Effector memory CD8-positive, alpha-beta T cell (primary cell): ENCODE results near the gene GAST.
A peak's percentile ranks its signal among the peaks of the same experiment; 100 is the strongest.
"Not testable (repeated sequence)": the region's sequence is repeated elsewhere in the genome, so short reads cannot be mapped to it uniquely, and the experiment has no call there.

ENCODE experiments used
- ATAC-seq: fragments of 150-1000 bp; cut with Tn5 transposase; replicated peaks from 2 replicates; pipeline ENCODE4 v1.10.0; 2021; ENCODE audit warnings: mild to moderate bottlenecking, moderate library complexity
- DNase-seq, 3 experiments: peaks; one replicate each; pipeline ENCODE4 v3.0.0; 2021
- H3K27ac Mint-ChIP-seq, 2 donors: one replicate each; pipeline ENCODE4 v1.8.0; 2022; ENCODE audit warnings: mild to moderate bottlenecking in 2 of 2, mixed read lengths in 2 of 2, moderate library complexity in 2 of 2
- H3K27me3 Mint-ChIP-seq, 2 donors: one replicate each; pipeline ENCODE4 v1.8.0; 2022; ENCODE audit warnings: mixed read lengths in 2 of 2
- H3K36me3 Mint-ChIP-seq: one replicate; pipeline ENCODE4 v1.8.0; 2022; ENCODE audit warnings: mild to moderate bottlenecking, moderate library complexity, mixed read lengths; ENCODE audit not compliant: insufficient read depth
- H3K4me1 Mint-ChIP-seq, 2 donors: one replicate each; pipeline ENCODE4 v1.8.0; 2022; ENCODE audit warnings: low read depth in 2 of 2, mixed read lengths in 2 of 2
- H3K4me3 Mint-ChIP-seq, 2 donors: one replicate each; pipeline ENCODE4 v1.8.0; 2022; ENCODE audit warnings: mild to moderate bottlenecking in 2 of 2, mixed read lengths in 2 of 2, moderate library complexity in 2 of 2
- H3K9me3 Mint-ChIP-seq, 2 donors: one replicate each; pipeline ENCODE4 v1.8.0; 2022; ENCODE audit warnings: mixed read lengths in 2 of 2

GAST gene

GRCh38 chr17:41689497-41690299, 22.4 kb upstream of the GAST start:
- Mint-ChIP-seq H3K4me1 (peaks cover 17 to 25% of the 10 kb centered on the region in 2 donors), H3K27ac (peak overlapping the region; percentile 100), H3K27me3 (no peaks in the 10 kb centered on the region), H3K36me3 (peaks cover 65% of the 10 kb centered on the region), H3K4me3 (peak overlapping the region; percentile 98), H3K9me3 (no peaks in the 10 kb centered on the region)
- DNase-seq (peak; percentile 64 to 72 (median 66)), ATAC-seq (no peak)

DNA sequence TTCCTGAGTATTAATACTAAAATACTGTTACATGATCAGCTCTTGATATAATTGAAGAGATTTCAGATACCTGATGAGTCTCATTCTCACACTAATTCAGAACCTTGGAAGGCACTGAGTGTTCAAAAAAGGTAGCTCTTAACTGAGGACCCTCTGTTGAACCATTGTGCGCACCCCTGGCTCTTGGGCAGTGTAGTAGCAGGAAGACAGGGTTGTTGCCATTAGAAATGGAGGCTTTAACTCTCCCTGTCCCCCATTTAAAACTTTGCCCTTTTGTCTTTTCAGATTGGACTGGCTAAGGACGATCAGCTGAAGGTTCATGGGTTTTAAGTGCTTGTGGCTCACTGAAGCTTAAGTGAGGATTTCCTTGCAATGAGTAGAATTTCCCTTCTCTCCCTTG, 21.6 kb upstream of the GAST start:
- Mint-ChIP-seq H3K27ac (peak overlapping the region; percentile 100), H3K36me3 (peaks cover 70% of the 10 kb centered on the region)
- no peak for DNase-seq

GRCh38 chr17:41691031-41691777, 20.9 kb upstream of the GAST start:
- peak overlapping the region; percentile 98 for H3K4me3 Mint-ChIP-seq
- peaks cover 75% of the 10 kb centered on the region for H3K36me3 Mint-ChIP-seq
- no peaks in the 10 kb centered on the region for H3K27me3 Mint-ChIP-seq
- H3K9me3 Mint-ChIP-seq = no peaks in the 10 kb centered on the region
- H3K27ac Mint-ChIP-seq = peak overlapping the region; percentile 100
- peaks cover 26 to 31% of the 10 kb centered on the region in 2 donors for H3K4me1 Mint-ChIP-seq
- no peak for ATAC-seq
- DNase-seq = peak; percentile 20 to 42 (median 20)

More for the DNA sequence above, 21.6 kb upstream of the GAST start:
- peaks cover 21 to 26% of the 10 kb centered on the region in 2 donors for H3K4me1 Mint-ChIP-seq
- H3K9me3 Mint-ChIP-seq = no peaks in the 10 kb centered on the region
- ATAC-seq = no peak
- H3K27me3 Mint-ChIP-seq = no peaks in the 10 kb centered on the region
- peak overlapping the region; percentile 98 for H3K4me3 Mint-ChIP-seq

- DNase-seq (peak in 2 of 3 experiments; percentile 18 to 28), ATAC-seq (no peak)
- Mint-ChIP-seq H3K27me3 (no peaks in the 10 kb centered on the region), H3K27ac (peak overlapping the region; percentile 44 to 100), H3K9me3 (no peaks in the 10 kb centered on the region), H3K36me3 (peaks cover 76% of the 10 kb centered on the region), H3K4me3 (peak overlapping the region in 1 of 2 donors; percentile 13), H3K4me1 (peaks cover 26 to 29% of the 10 kb centered on the region in 2 donors)
These were observed 19.2 kb upstream of the GAST start for GRCh38 chr17:41692722-41693521.

GRCh38 chr17:41695134-41695661, 16.9 kb upstream of the GAST start:
- DNase-seq (no peak), ATAC-seq (no peak)
- no peak overlapping the region for H3K4me3 Mint-ChIP-seq
- peaks cover 57% of the 10 kb centered on the region for H3K36me3 Mint-ChIP-seq
- no peaks in the 10 kb centered on the region for H3K27me3 Mint-ChIP-seq
- H3K27ac Mint-ChIP-seq = no peak overlapping the region
- H3K9me3 Mint-ChIP-seq = no peaks in the 10 kb centered on the region
- H3K4me1 Mint-ChIP-seq = peaks cover 19% of the 10 kb centered on the region in 2 donors

- peak; percentile 75 to 86 (median 76) for DNase-seq
- Mint-ChIP-seq H3K4me3 (no peak overlapping the region), H3K4me1 (peaks cover 19% of the 10 kb centered on the region in 2 donors), H3K36me3 (peaks cover 47% of the 10 kb centered on the region), H3K9me3 (no peaks in the 10 kb centered on the region), H3K27me3 (no peaks in the 10 kb centered on the region), H3K27ac (no peak overlapping the region)
- ATAC-seq = peak; percentile 47
These were observed 16.0 kb upstream of the GAST start for GRCh38 chr17:41695954-41696757.

- Mint-ChIP-seq H3K9me3 (no peaks in the 10 kb centered on the region), H3K4me1 (peaks cover 12 to 13% of the 10 kb centered on the region in 2 donors), H3K4me3 (no peak overlapping the region), H3K27ac (no peak overlapping the region), H3K27me3 (no peaks in the 10 kb centered on the region), H3K36me3 (peaks cover 35% of the 10 kb centered on the region)
- no peak for ATAC-seq
- DNase-seq = no peak
These were observed 14.8 kb upstream of the GAST start for GRCh38 chr17:41697122-41697962.

- not testable (repeated sequence) for ATAC-seq, DNase-seq, H3K27ac Mint-ChIP-seq, H3K9me3 Mint-ChIP-seq, H3K4me3 Mint-ChIP-seq, H3K4me1 Mint-ChIP-seq, H3K27me3 Mint-ChIP-seq, H3K36me3 Mint-ChIP-seq
These were observed 11.3 kb upstream of the GAST start for GRCh38 chr17:41700843-41701242.

- H3K9me3 Mint-ChIP-seq = no peaks in the 10 kb centered on the region
- H3K27me3 Mint-ChIP-seq = peaks cover 15 to 25% of the 10 kb centered on the region in 2 donors
- ATAC-seq (no peak), DNase-seq (no peak)
- no peak overlapping the region for H3K27ac Mint-ChIP-seq
- no peaks in the 10 kb centered on the region for H3K36me3 Mint-ChIP-seq
- no peaks in the 10 kb centered on the region for H3K4me1 Mint-ChIP-seq
- no peak overlapping the region for H3K4me3 Mint-ChIP-seq
These were observed 9.4 kb upstream of the GAST start for GRCh38 chr17:41702712-41703111.

GRCh38 chr17:41705271-41705991, 6.7 kb upstream of the GAST start:
- DNase-seq (no peak), ATAC-seq (no peak)
- H3K4me1 Mint-ChIP-seq = no peaks in the 10 kb centered on the region
- peak overlapping the region in 1 of 2 donors; percentile 76 for H3K27ac Mint-ChIP-seq
- peaks cover 23 to 37% of the 10 kb centered on the region in 2 donors for H3K27me3 Mint-ChIP-seq
- H3K4me3 Mint-ChIP-seq = no peak overlapping the region
- no peaks in the 10 kb centered on the region for H3K9me3 Mint-ChIP-seq
- no peaks in the 10 kb centered on the region for H3K36me3 Mint-ChIP-seq

GRCh38 chr17:41707803-41708669, 4.1 kb upstream of the GAST start:
- no peaks in the 10 kb centered on the region for H3K36me3 Mint-ChIP-seq
- ATAC-seq = no peak

More at GRCh38 chr17:41707803-41708669, 4.1 kb upstream of the GAST start:
- DNase-seq = no peak
- Mint-ChIP-seq H3K9me3 (no peaks in the 10 kb centered on the region), H3K4me3 (no peak overlapping the region), H3K27ac (no peak overlapping the region), H3K27me3 (peaks cover 29 to 62% of the 10 kb centered on the region in 2 donors), H3K4me1 (peaks cover 0 to 4% of the 10 kb centered on the region in 2 donors)
